Large intestine (tissue), 3 donors: ENCODE data around the gene KRT6A. TPM values are rescaled to one million over a fixed set of nuclear protein-coding genes. Genes with fewer than 3 reads are reported as not detected.
"Not testable (repeated sequence)": the region's sequence is repeated elsewhere in the genome, so short reads cannot be mapped to it uniquely, and the experiment has no call there.

Source experiments
- DNase-seq, 2 donors: peaks; one replicate each; pipeline versions ENCODE4 v3.0.0 to v3.0.0-alpha.2; 2013
- H3K27ac ChIP-seq: one replicate; pipeline ENCODE4 v1.5.1; 2013; ENCODE audit warnings: low read length
- H3K27me3 ChIP-seq: 2 replicates; pipeline ENCODE4 v1.6.1; 2013; ENCODE audit warnings: low read length; ENCODE audit not compliant: control insufficient read depth, insufficient read depth
- H3K36me3 ChIP-seq: 2 replicates; pipeline ENCODE4 v1.6.1; 2013; ENCODE audit warnings: low read length; ENCODE audit not compliant: control insufficient read depth, insufficient read depth
- H3K4me1 ChIP-seq: one replicate; pipeline ENCODE4 v1.6.1; 2013; ENCODE audit warnings: low read length; ENCODE audit not compliant: control insufficient read depth, insufficient read depth
- H3K4me3 ChIP-seq: one replicate; pipeline ENCODE4 v1.5.1; 2013; ENCODE audit warnings: low read length
- H3K9me3 ChIP-seq: one replicate; pipeline ENCODE4 v1.6.1; 2013; ENCODE audit warnings: mild to moderate bottlenecking, low read depth, low read length, moderate library complexity; ENCODE audit not compliant: control insufficient read depth
- WGBS: methylation state at CpG from one replicate; pipeline ENCODE4 v1.1.5; 2013; ENCODE audit warnings: low lambda C conversion rate; ENCODE audit not compliant: insufficient coverage; 5-methylcytosine and 5-hydroxymethylcytosine counted together
- polyA plus RNA-seq: library from polyadenylated mRNA; unstranded; fragments of 120-200 nt; gene quantifications from one replicate; pipeline ENCODE4 v1.2.1, GENCODE V29; 2013

The KRT6A gene
- polyA plus RNA-seq, 1 donor = 0.01 TPM

DNA sequence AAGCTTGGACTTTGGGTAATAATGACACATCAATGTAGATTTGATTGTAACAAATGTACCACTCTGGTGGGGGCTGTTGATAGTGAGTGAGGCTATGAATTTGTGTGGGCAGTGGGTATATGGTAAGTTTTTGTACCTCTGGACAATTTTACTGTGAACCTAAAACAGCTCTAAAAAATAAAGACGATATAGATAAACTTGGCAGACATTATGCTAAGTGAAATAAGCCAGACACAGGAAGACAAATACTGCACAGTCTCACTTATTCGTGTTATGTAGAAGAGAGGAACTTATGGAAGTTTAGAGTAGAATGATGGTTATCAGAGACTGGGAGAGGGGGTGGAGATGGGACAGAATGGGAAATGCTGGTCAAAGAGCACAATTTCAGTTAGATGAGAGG is 28.2 kb downstream of the KRT6A start:
- Histone ChIP-seq H3K4me1 (no peaks in the 10 kb centered on the region), H3K27me3 (peaks cover 3% of the 10 kb centered on the region), H3K27ac (no peak overlapping the region), H3K4me3 (no peak overlapping the region), H3K36me3 (no peaks in the 10 kb centered on the region), H3K9me3 (no peaks in the 10 kb centered on the region)
- no peak for DNase-seq
- WGBS = 38% methylated on average over 2 of the region's 2 CpGs

DNA sequence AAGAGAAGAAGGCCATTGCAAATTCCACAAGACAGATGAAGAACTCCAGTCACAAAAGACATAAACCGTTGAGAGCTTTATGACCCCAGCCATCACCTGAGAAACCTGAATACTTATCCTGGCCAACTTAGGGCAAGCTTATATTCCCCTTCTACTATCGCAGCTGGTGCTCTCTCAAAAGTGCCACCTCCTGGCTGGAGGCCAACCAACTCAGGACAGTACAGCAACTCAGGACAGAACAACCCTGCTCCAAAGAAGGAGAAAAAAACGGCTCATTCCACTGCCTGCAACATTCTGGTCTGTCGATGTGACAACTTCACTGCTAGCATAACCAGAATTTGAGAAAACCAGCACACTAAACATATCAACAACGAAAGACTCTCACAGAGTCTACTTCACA is 31.4 kb downstream of the KRT6A start:
- no peaks in the 10 kb centered on the region for H3K27me3 ChIP-seq
- no peaks in the 10 kb centered on the region for H3K36me3 ChIP-seq
- no peak for DNase-seq
- no peak overlapping the region for H3K4me3 ChIP-seq
- H3K4me1 ChIP-seq = no peaks in the 10 kb centered on the region
- 60% methylated on average over 1 of the region's 5 CpGs for WGBS
- no peak overlapping the region for H3K27ac ChIP-seq
- no peaks in the 10 kb centered on the region for H3K9me3 ChIP-seq

DNA sequence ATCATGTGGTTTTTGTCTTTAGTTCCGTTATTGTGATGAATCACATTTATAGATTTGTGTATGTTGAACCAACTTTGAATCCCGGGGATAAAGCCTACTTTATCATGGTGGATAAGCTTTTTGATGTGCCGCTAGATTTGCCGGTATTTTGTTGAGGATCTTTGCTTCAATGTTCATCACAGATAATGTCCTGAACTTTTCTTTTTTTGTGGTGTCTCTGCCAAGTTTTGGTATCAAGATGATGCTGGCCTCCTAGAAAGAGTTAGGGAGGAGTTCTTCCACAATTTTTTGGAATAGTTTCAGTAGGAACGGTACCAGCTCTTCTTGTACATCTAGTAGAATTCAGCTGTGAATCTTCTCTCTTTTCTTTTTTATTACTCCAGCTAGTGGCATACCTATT is 34.2 kb downstream of the KRT6A start:
- no peak overlapping the region for H3K27ac ChIP-seq
- H3K27me3 ChIP-seq = no peaks in the 10 kb centered on the region
- WGBS = 63% methylated on average over 3 of the region's 5 CpGs
- H3K4me1 ChIP-seq = no peaks in the 10 kb centered on the region
- no peak for DNase-seq
- no peak overlapping the region for H3K4me3 ChIP-seq
- H3K36me3 ChIP-seq = no peaks in the 10 kb centered on the region
- H3K9me3 ChIP-seq = no peaks in the 10 kb centered on the region

GRCh38 chr12:52455821-52456220 is 37.2 kb downstream of the KRT6A start:
- H3K4me3 ChIP-seq = no peak overlapping the region
- H3K27ac ChIP-seq = no peak overlapping the region
- no peak for DNase-seq
- no peaks in the 10 kb centered on the region for H3K36me3 ChIP-seq
- WGBS = 100% methylated on average over 1 of the region's 1 CpG
- H3K4me1 ChIP-seq = no peaks in the 10 kb centered on the region
- no peaks in the 10 kb centered on the region for H3K9me3 ChIP-seq
- no peaks in the 10 kb centered on the region for H3K27me3 ChIP-seq

DNA sequence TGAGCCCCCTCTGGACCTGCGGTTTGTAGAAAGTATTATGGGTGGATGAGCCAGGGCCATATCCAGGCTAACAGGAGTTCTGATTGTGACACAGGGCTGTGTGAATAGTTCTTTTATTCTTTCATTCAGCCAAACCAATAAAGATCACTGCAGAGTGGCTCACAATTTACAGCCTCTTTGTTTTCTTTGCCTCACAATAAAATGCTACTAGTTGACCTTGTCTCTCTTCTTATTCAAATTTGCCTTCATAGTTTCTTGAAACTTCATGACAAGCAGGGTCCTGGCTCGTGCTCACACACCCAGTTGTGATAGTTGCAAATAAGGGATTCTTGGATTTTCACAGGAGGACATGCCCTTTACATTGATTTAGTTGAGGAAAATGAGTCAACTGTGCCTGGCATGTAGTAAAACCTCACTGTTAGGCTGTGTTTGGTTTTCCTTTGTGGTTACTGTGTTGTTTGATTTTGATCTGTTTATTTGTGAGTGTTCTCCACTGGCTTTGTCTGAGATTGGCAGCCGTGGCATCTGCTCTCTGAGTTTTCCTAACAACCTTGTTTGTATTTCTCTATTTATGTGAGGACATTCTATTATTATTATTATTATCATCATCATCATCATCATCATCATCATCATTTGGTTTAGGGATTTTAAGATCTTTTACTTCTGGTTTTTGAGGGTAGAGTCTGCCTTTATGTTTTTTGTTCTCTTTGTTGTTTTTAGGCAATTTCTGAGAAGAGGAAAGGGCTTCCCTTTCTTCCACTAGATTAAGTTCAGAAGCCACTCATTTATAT is 38.5 kb downstream of the KRT6A start:
- Histone ChIP-seq H3K9me3 (no peaks in the 10 kb centered on the region), H3K27me3 (no peaks in the 10 kb centered on the region), H3K27ac (no peak overlapping the region), H3K36me3 (no peaks in the 10 kb centered on the region), H3K4me3 (no peak overlapping the region), H3K4me1 (no peaks in the 10 kb centered on the region)
- WGBS = no CpG with 5 or more reads among the region's 3 CpGs
- no peak for DNase-seq

- no peak within 1 kb of the TSS for H3K27ac ChIP-seq
- no peaks in the 10 kb centered on the region for H3K4me1 ChIP-seq
- WGBS = no CpG with 5 or more reads among the region's 6 CpGs
- no peak within 1 kb of the TSS for H3K4me3 ChIP-seq
- H3K9me3 ChIP-seq = no peaks in the 10 kb centered on the region
- no peaks in the 10 kb centered on the region for H3K36me3 ChIP-seq
- DNase-seq = no peak
- no peaks in the 10 kb centered on the region for H3K27me3 ChIP-seq
Measured at GRCh38 chr12:52452101-52452500, 41.0 kb downstream of the KRT6A start, which contains the start of gene KRT6B. KRT6B (minus strand) TSS chr12:52452146; CDS start chr12:52452078, 68 bp downstream.

DNA sequence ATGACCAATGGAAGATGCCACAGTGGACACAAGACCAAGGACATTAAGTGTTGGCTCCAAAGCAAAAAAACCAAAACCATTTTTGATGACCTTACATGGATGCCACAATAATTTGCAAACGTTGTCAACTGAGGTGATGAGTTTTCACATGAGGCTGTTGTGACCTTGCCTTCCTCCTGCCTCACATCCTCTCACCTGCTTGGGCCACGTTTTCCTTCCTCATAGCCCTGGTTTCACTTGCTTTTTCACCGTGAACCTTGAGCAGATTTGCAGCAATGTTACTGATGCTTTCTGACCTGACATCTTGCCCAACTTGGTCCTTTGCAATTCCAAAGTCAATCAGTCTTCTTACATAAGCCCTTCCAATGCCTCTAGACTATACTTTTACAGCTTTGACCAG is 44.8 kb downstream of the KRT6A start:
- H3K27me3 ChIP-seq = no peaks in the 10 kb centered on the region

GRCh38 chr12:52447196-52447595 is 45.9 kb downstream of the KRT6A start:
- not testable (repeated sequence) for H3K36me3 ChIP-seq, H3K4me3 ChIP-seq, H3K4me1 ChIP-seq, H3K9me3 ChIP-seq, H3K27me3 ChIP-seq, H3K27ac ChIP-seq, DNase-seq
- WGBS = no CpG with 5 or more reads among the region's 11 CpGs

More for the DNA sequence above, 44.8 kb downstream of the KRT6A start:
- no peaks in the 10 kb centered on the region for H3K36me3 ChIP-seq
- H3K9me3 ChIP-seq = no peaks in the 10 kb centered on the region
- H3K4me1 ChIP-seq = no peaks in the 10 kb centered on the region
- no peak overlapping the region for H3K4me3 ChIP-seq
- H3K27ac ChIP-seq = no peak overlapping the region
- no CpG with 5 or more reads among the region's 3 CpGs for WGBS
- no peak for DNase-seq

DNA sequence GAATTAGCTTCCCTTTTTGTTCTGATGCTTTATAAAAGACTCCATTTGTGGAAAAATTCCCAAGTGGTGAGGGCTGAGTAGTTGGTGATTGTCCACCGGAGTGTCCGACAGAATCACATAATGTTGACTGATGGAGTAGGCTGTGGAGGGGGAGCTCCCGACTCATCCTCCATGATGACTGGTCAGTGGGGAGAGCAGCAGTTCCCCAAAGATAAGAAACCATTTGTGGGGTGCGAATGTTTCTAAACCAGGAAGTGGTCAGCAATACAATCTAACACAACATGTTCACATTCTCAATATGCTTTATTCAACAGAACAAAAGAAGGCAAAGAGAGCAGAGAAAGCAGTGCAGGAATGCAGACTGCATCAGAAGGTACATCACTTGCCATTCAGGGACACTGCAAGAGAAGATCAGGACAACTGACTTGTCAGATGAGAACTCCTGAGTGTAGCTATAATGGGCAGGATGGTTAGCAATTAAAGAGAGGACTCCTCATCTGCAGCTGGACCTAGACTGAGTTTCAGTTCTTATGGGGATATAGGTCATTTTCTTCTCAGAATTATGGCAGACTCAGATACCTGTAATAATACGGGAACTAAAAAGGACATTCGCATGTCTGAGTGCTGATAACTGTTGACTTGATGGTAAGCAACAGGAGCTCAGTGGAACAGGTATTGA is 46.6 kb downstream of the KRT6A start:
- Histone ChIP-seq H3K27me3 (peaks cover 3% of the 10 kb centered on the region), H3K9me3 (no peaks in the 10 kb centered on the region), H3K4me1 (no peaks in the 10 kb centered on the region), H3K27ac (no peak overlapping the region), H3K36me3 (no peaks in the 10 kb centered on the region), H3K4me3 (no peak overlapping the region)
- DNase-seq = no peak
- WGBS = 100% methylated on average over 1 of the region's 6 CpGs

GRCh38 chr12:52445876-52446275 is 47.2 kb downstream of the KRT6A start:
- peaks cover 3% of the 10 kb centered on the region for H3K27me3 ChIP-seq
- H3K9me3 ChIP-seq = no peaks in the 10 kb centered on the region
- H3K4me3 ChIP-seq = no peak overlapping the region
- DNase-seq = no peak
- WGBS = no CpG with 5 or more reads among the region's 3 CpGs
- no peaks in the 10 kb centered on the region for H3K4me1 ChIP-seq
- no peak overlapping the region for H3K27ac ChIP-seq
- no peaks in the 10 kb centered on the region for H3K36me3 ChIP-seq
